Suprapubic skin (tissue), 4 donors: Measurements from ENCODE around the gene MYRFL. TPM values are rescaled to one million over a fixed set of nuclear protein-coding genes. Genes with fewer than 3 reads are reported as not detected.

ENCODE experiments used
- DNase-seq, 2 donors: peaks; one replicate each; pipeline ENCODE4 v3.0.0-alpha.2; 2019; ENCODE audit warnings: low spot score in 2 of 2
- H3K27ac ChIP-seq: fragments of 200-600 bp; sonication (generic); one replicate; pipeline ENCODE4 v1.5.1; 2019
- H3K27me3 ChIP-seq: fragments of 200-600 bp; sonication (generic); one replicate; pipeline ENCODE4 v1.5.1; 2019
- H3K36me3 ChIP-seq: fragments of 200-600 bp; sonication (generic); one replicate; pipeline ENCODE4 v1.5.1; 2019
- H3K4me1 ChIP-seq: fragments of 200-600 bp; sonication (generic); one replicate; pipeline ENCODE4 v1.5.1; 2019
- H3K4me3 ChIP-seq: fragments of 200-600 bp; sonication (generic); one replicate; pipeline ENCODE4 v1.5.1; 2019; ENCODE audit warnings: mild to moderate bottlenecking
- H3K9me3 ChIP-seq: fragments of 200-600 bp; sonication (generic); one replicate; pipeline ENCODE4 v1.5.1; 2019
- CTCF ChIP-seq, 2 donors: fragments of 200-600 bp in 1 of 2; fragments of 450-650 bp in 1 of 2; sonication (generic) in 1 of 2; IDR thresholded peaks; one replicate each; pipeline ENCODE4 v1.5.1; 2016 to 2019; ENCODE audit warnings: antibody characterized with exemption in 2 of 2, mild to moderate bottlenecking in 1 of 2, moderate library complexity in 1 of 2
- EP300 ChIP-seq: sonication (generic); formaldehyde crosslinking; IDR thresholded peaks from one replicate; pipeline ENCODE4 v1.6.1; 2017; ENCODE audit warnings: antibody characterized with exemption
- POLR2A ChIP-seq, 2 donors: fragments of 450-650 bp; IDR thresholded peaks; one replicate each; pipeline ENCODE4 v1.6.1; 2017; ENCODE audit warnings: antibody characterized with exemption in 2 of 2, mild to moderate bottlenecking in 2 of 2, moderate library complexity in 2 of 2
- POLR2AphosphoS5 ChIP-seq, 3 donors: sonication (generic); formaldehyde crosslinking; IDR thresholded peaks; one replicate each; pipeline ENCODE4 v1.6.1; 2017; ENCODE audit warnings: antibody characterized with exemption in 3 of 3
- WGBS: methylation state at CpG from one replicate; pipeline ENCODE4 v1.1.5; 2018; 5-methylcytosine and 5-hydroxymethylcytosine counted together
- total RNA-seq, 4 donors: library from RNA; depleted of rRNA; stranded (reverse); fragments of >200 nt; gene quantifications; one replicate each; pipeline ENCODE4 v1.1.0, GENCODE V29; 2016

Gene MYRFL
- total RNA-seq, 4 donors from 2014 or later: 1.2 to 3.2 TPM; not detected in 2

GRCh38 chr12:69835081-69835480 lies 10.1 kb downstream of the MYRFL start:
- no peaks in the 10 kb centered on the region for H3K9me3 ChIP-seq
- no peaks in the 10 kb centered on the region for H3K36me3 ChIP-seq
- H3K4me3 ChIP-seq: no peak overlapping the region
- DNase-seq: no peak
- no peaks in the 10 kb centered on the region for H3K4me1 ChIP-seq
- 71% methylated on average over 3 of the region's 3 CpGs for WGBS
- no peak overlapping the region for H3K27ac ChIP-seq
- TF ChIP-seq CTCF (IDR thresholded peaks at IDR 0.05) (no peak), POLR2AphosphoS5 (IDR thresholded peaks at IDR 0.05) (no peak), EP300 (no peak), POLR2A (IDR thresholded peaks at IDR 0.05) (no peak)
- no peaks in the 10 kb centered on the region for H3K27me3 ChIP-seq

GRCh38 chr12:69836015-69836414 lies 11.0 kb downstream of the MYRFL start:
- Histone ChIP-seq H3K27me3 (no peaks in the 10 kb centered on the region), H3K36me3 (no peaks in the 10 kb centered on the region), H3K9me3 (no peaks in the 10 kb centered on the region), H3K27ac (no peak overlapping the region), H3K4me3 (no peak overlapping the region), H3K4me1 (no peaks in the 10 kb centered on the region)
- no peak for DNase-seq
- 95% methylated on average over 13 of the region's 13 CpGs for WGBS
- TF ChIP-seq CTCF (IDR thresholded peaks at IDR 0.05) (no peak), POLR2A (IDR thresholded peaks at IDR 0.05) (no peak), POLR2AphosphoS5 (IDR thresholded peaks at IDR 0.05) (no peak), EP300 (no peak)

- no peak for DNase-seq
- WGBS: 77% methylated on average over 4 of the region's 4 CpGs
- H3K27ac ChIP-seq: no peak overlapping the region
These were observed 12.2 kb downstream of the MYRFL start for GRCh38 chr12:69837191-69837590.

GRCh38 chr12:69837657-69838415 lies 12.8 kb downstream of the MYRFL start:
- DNase-seq: no peak
- WGBS: 76% methylated on average over 4 of the region's 4 CpGs
- no peak overlapping the region for H3K27ac ChIP-seq

More at GRCh38 chr12:69837191-69837590, 12.2 kb downstream of the MYRFL start:
- Histone ChIP-seq H3K27me3 (no peaks in the 10 kb centered on the region), H3K36me3 (no peaks in the 10 kb centered on the region), H3K4me1 (no peaks in the 10 kb centered on the region), H3K4me3 (no peak overlapping the region), H3K9me3 (no peaks in the 10 kb centered on the region)
- TF ChIP-seq POLR2AphosphoS5 (IDR thresholded peaks at IDR 0.05) (no peak), EP300 (no peak), POLR2A (IDR thresholded peaks at IDR 0.05) (no peak), CTCF (IDR thresholded peaks at IDR 0.05) (no peak)

More at GRCh38 chr12:69837657-69838415, 12.8 kb downstream of the MYRFL start:
- Histone ChIP-seq H3K4me1 (no peaks in the 10 kb centered on the region), H3K4me3 (no peak overlapping the region), H3K27me3 (no peaks in the 10 kb centered on the region), H3K9me3 (no peaks in the 10 kb centered on the region), H3K36me3 (no peaks in the 10 kb centered on the region)
- TF ChIP-seq CTCF (IDR thresholded peaks at IDR 0.05) (no peak), EP300 (no peak), POLR2AphosphoS5 (IDR thresholded peaks at IDR 0.05) (no peak), POLR2A (IDR thresholded peaks at IDR 0.05) (no peak)
